ENCODE data around the gene CRISPLD2. TPM values are rescaled to one million over a fixed set of nuclear protein-coding genes. Genes with fewer than 3 reads are reported as not detected.
"Not testable (repeated sequence)": the region's sequence is repeated elsewhere in the genome, so short reads cannot be mapped to it uniquely, and the experiment has no call there.

Gene CRISPLD2
- total RNA-seq, 2 donors from 2014 or later = 0.07 to 0.08 TPM

GRCh38 chr16:84843149-84844048 lies 23.6 kb downstream of the CRISPLD2 start:
- no peak for ATAC-seq

GRCh38 chr16:84844049-84844350 lies 24.2 kb downstream of the CRISPLD2 start:
- no peaks in the 10 kb centered on the region for H3K9me3 Mint-ChIP-seq
- H3K36me3 Mint-ChIP-seq = no peaks in the 10 kb centered on the region
- ATAC-seq (no peak), DNase-seq (ENCODE audit: low spot score in 2 of 2) (no peak)
- no peak overlapping the region for H3K27ac Mint-ChIP-seq

More at GRCh38 chr16:84843149-84844048, 23.6 kb downstream of the CRISPLD2 start:
- DNase-seq (ENCODE audit: low spot score in 2 of 2) = no peak
- H3K27ac Mint-ChIP-seq = no peak overlapping the region
- H3K9me3 Mint-ChIP-seq = no peaks in the 10 kb centered on the region
- no peaks in the 10 kb centered on the region for H3K36me3 Mint-ChIP-seq

GRCh38 chr16:84844559-84845495 lies 25.0 kb downstream of the CRISPLD2 start:
- Mint-ChIP-seq H3K27ac (no peak overlapping the region), H3K36me3 (no peaks in the 10 kb centered on the region), H3K9me3 (no peaks in the 10 kb centered on the region)
- ATAC-seq (no peak), DNase-seq (ENCODE audit: low spot score in 2 of 2) (no peak)

GRCh38 chr16:84845496-84846002 lies 25.8 kb downstream of the CRISPLD2 start:
- DNase-seq (ENCODE audit: low spot score in 2 of 2) (no peak), ATAC-seq (no peak)
- H3K9me3 Mint-ChIP-seq = no peaks in the 10 kb centered on the region
- no peak overlapping the region for H3K27ac Mint-ChIP-seq
- no peaks in the 10 kb centered on the region for H3K36me3 Mint-ChIP-seq

GRCh38 chr16:84847564-84848355 lies 28.0 kb downstream of the CRISPLD2 start:
- H3K27ac Mint-ChIP-seq = no peak overlapping the region
- no peaks in the 10 kb centered on the region for H3K9me3 Mint-ChIP-seq
- no peak for DNase-seq (ENCODE audit: low spot score in 2 of 2)
- no peaks in the 10 kb centered on the region for H3K36me3 Mint-ChIP-seq
- no peak for ATAC-seq

- ATAC-seq = no peak
Observed at GRCh38 chr16:84848986-84849634, 29.3 kb downstream of the CRISPLD2 start.

DNA sequence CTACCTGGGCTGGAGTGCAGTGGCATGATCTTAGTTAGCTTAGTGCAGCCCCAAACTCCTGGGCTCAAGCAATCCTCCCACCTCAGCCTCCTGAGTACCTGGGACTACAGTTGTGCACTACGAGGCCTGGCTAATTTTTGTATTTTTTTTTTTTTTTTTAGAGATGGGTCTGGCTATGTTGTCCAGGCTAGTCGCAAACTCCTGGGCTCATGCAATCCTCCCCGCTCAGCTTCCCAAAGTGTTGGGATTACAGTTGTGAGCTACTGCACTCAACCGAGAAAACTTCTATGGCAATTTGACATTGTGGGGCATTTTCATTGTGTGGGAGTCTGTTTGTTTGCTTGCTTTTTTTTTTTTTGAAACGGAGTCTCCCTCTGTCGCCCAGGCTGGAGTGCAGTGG lies 30.0 kb downstream of the CRISPLD2 start:
- ATAC-seq (no peak), DNase-seq (ENCODE audit: low spot score in 2 of 2) (no peak)
- Mint-ChIP-seq H3K36me3 (no peaks in the 10 kb centered on the region), H3K9me3 (no peaks in the 10 kb centered on the region), H3K27ac (no peak overlapping the region)

More at GRCh38 chr16:84848986-84849634, 29.3 kb downstream of the CRISPLD2 start:
- no peak for DNase-seq (ENCODE audit: low spot score in 2 of 2)
- Mint-ChIP-seq H3K27ac (no peak overlapping the region), H3K9me3 (no peaks in the 10 kb centered on the region), H3K36me3 (no peaks in the 10 kb centered on the region)

DNA sequence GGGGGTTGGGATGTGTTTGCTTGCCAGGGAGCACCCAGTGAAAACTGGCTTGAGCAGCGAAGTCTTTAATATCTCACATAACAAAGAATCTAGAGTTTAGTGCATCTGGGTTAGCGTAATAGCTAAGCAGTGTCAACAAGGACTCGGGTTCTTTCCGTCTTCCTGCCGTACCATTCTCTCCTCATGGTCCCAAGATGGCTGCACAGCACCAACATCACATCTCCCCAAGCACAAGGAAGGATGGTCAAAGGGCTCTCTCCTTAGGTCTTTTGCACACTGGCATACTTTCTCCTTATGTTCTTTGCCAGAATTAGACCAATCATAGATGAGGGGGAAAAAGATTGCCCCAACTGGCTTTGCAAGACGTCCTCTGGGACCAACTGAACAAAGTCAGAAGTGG lies 30.9 kb downstream of the CRISPLD2 start:
- Mint-ChIP-seq H3K36me3 (no peaks in the 10 kb centered on the region), H3K27ac (peak overlapping the region in 1 of 2 donors; percentile 7), H3K9me3 (no peaks in the 10 kb centered on the region)
- no peak for ATAC-seq
- no peak for DNase-seq (ENCODE audit: low spot score in 2 of 2)

- no peaks in the 10 kb centered on the region for H3K36me3 Mint-ChIP-seq
- ATAC-seq (no peak), DNase-seq (ENCODE audit: low spot score in 2 of 2) (no peak)
- no peaks in the 10 kb centered on the region for H3K9me3 Mint-ChIP-seq
- peak overlapping the region in 1 of 2 donors; percentile 58 for H3K27ac Mint-ChIP-seq
Observed at GRCh38 chr16:84851192-84852127, 31.7 kb downstream of the CRISPLD2 start.

DNA sequence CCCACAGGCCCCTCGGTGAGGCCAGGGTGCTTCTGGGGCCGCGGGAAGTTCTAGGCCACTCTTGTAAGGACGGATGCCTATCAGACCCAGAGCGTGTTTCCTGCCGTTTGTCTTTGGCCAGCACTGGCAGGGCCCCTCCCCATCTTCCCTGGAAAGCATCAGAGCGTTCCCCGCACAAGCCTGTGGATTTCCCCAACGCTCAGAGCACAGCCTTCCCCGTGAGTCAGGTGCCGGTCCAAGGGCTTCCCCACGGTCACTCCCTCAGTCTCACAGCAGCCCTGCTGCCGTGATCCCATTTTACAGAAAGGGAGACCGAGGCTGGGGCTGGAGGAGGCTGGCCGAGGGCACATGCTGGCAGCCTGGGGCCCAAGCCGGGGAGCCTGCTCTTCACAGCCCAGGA lies 33.7 kb downstream of the CRISPLD2 start:
- no peaks in the 10 kb centered on the region for H3K9me3 Mint-ChIP-seq
- DNase-seq (ENCODE audit: low spot score in 2 of 2) (no peak), ATAC-seq (no peak)
- no peak overlapping the region for H3K27ac Mint-ChIP-seq
- no peaks in the 10 kb centered on the region for H3K36me3 Mint-ChIP-seq

GRCh38 chr16:84854759-84855158 lies 35.0 kb downstream of the CRISPLD2 start:
- H3K36me3 Mint-ChIP-seq = peaks cover 4 to 6% of the 10 kb centered on the region in 2 donors
- DNase-seq (ENCODE audit: low spot score in 2 of 2) = no peak
- ATAC-seq = no peak
- peaks cover under 1 to 3% of the 10 kb centered on the region in 2 donors for H3K9me3 Mint-ChIP-seq
- H3K27ac Mint-ChIP-seq = no peak overlapping the region

DNA sequence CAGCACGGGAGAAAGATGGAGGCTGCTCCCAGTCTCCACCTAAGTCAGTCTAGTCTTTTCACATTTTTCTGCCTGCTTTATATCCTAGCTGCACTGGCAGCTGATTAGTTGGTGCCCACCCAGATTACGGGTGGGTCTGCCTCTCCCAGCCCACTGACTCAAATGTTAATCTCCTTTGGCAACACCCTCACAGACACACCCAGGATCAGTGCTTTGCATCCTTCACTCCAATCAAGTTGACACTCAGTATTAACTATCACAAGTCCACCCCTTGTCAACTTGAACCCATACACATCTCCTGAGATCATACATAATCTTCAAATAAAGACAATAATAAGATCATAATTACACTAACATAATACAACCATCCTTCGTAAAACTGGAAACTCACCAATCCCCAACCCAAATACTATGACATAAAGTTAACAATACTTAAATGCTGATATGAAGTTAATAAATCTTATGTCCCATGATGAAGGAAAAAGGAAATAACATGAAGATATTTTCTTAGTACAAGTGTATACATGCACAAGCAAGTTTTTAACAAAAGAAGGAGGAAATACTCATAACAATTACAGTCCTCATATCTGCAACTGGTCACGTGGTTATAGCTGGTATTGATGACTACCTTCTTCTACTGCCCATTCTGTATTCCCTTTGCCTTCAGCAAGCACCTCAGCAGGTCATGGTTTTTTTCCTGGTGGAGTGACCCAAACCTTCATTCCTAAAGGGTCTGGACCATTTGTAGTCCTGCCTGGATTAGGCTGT lies 35.8 kb downstream of the CRISPLD2 start:
- H3K27ac Mint-ChIP-seq; DNase-seq (ENCODE audit: low spot score in 2 of 2); ATAC-seq: not testable (repeated sequence)
- Mint-ChIP-seq H3K9me3 (peaks cover 6 to 12% of the 10 kb centered on the region in 2 donors), H3K36me3 (peaks cover 9 to 15% of the 10 kb centered on the region in 2 donors)

GRCh38 chr16:84856203-84856581 lies 36.4 kb downstream of the CRISPLD2 start:
- not testable (repeated sequence) for ATAC-seq; H3K27ac Mint-ChIP-seq; DNase-seq (ENCODE audit: low spot score in 2 of 2)
- H3K9me3 Mint-ChIP-seq = peaks cover 6 to 17% of the 10 kb centered on the region in 2 donors
- peaks cover 9 to 20% of the 10 kb centered on the region in 2 donors for H3K36me3 Mint-ChIP-seq

GRCh38 chr16:84856811-84857210 lies 37.0 kb downstream of the CRISPLD2 start:
- H3K27ac Mint-ChIP-seq; ATAC-seq; DNase-seq (ENCODE audit: low spot score in 2 of 2): not testable (repeated sequence)
- Mint-ChIP-seq H3K36me3 (peaks cover 9 to 20% of the 10 kb centered on the region in 2 donors), H3K9me3 (peaks cover 6 to 17% of the 10 kb centered on the region in 2 donors)

All from activated naive CD4-positive, alpha-beta T cell treated with anti-CD3 and anti-CD28 coated beads, Interleukin-2, amount 50 U/mL, for 72 hours (primary cell).